HG03039 (cell line): Measurements from ENCODE around the gene IL16.
A peak's percentile ranks its signal among the peaks of the same experiment; 100 is the strongest.

ENCODE experiments used
- ATAC-seq: cut with Tn5 transposase; IDR thresholded peaks from one replicate; pipeline ENCODE4 v1.9.1; 2021; ENCODE audit warnings: mild to moderate bottlenecking, moderate library complexity; ENCODE audit not compliant: unreplicated experiment

IL16 gene

GRCh38 chr15:81254277-81254915, 57.7 kb downstream of the IL16 start:
- no peak for ATAC-seq

GRCh38 chr15:81254916-81255290, 58.2 kb downstream of the IL16 start:
- no peak for ATAC-seq

- ATAC-seq, result no peak
Measured at GRCh38 chr15:81255315-81255957, 58.8 kb downstream of the IL16 start.

GRCh38 chr15:81255958-81256320, 59.3 kb downstream of the IL16 start:
- no peak for ATAC-seq

GRCh38 chr15:81256916-81257315, 60.2 kb downstream of the IL16 start:
- ATAC-seq, result no peak

- no peak for ATAC-seq
Measured at GRCh38 chr15:81257435-81257834, 60.8 kb downstream of the IL16 start.

GRCh38 chr15:81258455-81258854, 61.8 kb downstream of the IL16 start:
- ATAC-seq, result no peak

GRCh38 chr15:81259760-81260298, 63.1 kb downstream of the IL16 start:
- no peak for ATAC-seq

- ATAC-seq, result no peak
Measured at GRCh38 chr15:81261172-81261811, 64.6 kb downstream of the IL16 start.

- no peak for ATAC-seq
Measured at GRCh38 chr15:81263477-81263876, 66.8 kb downstream of the IL16 start.

- ATAC-seq, result no peak
Measured at GRCh38 chr15:81264072-81264857, 67.6 kb downstream of the IL16 start.

GRCh38 chr15:81265256-81265943, 68.7 kb downstream of the IL16 start:
- no peak for ATAC-seq

GRCh38 chr15:81265944-81266775, 69.5 kb downstream of the IL16 start:
- ATAC-seq, result peak; percentile 43

- ATAC-seq, result no peak
Measured at GRCh38 chr15:81268340-81268739, 71.7 kb downstream of the IL16 start.

GRCh38 chr15:81268881-81269601, 72.4 kb downstream of the IL16 start:
- ATAC-seq, result no peak

GRCh38 chr15:81270188-81270587, 73.5 kb downstream of the IL16 start:
- ATAC-seq, result no peak

GRCh38 chr15:81270781-81271491, 74.3 kb downstream of the IL16 start:
- no peak for ATAC-seq

- no peak for ATAC-seq
Measured at GRCh38 chr15:81271761-81272644, 75.3 kb downstream of the IL16 start.
